IPS DF 19.7 (cell line): Measurements from ENCODE around the gene EXOC3L1.

Experiments
- DNase-seq: peaks from one replicate; pipeline ENCODE4 v3.0.0-alpha.2; 2013; ENCODE audit warnings: low read depth, low spot score

Gene EXOC3L1

DNA sequence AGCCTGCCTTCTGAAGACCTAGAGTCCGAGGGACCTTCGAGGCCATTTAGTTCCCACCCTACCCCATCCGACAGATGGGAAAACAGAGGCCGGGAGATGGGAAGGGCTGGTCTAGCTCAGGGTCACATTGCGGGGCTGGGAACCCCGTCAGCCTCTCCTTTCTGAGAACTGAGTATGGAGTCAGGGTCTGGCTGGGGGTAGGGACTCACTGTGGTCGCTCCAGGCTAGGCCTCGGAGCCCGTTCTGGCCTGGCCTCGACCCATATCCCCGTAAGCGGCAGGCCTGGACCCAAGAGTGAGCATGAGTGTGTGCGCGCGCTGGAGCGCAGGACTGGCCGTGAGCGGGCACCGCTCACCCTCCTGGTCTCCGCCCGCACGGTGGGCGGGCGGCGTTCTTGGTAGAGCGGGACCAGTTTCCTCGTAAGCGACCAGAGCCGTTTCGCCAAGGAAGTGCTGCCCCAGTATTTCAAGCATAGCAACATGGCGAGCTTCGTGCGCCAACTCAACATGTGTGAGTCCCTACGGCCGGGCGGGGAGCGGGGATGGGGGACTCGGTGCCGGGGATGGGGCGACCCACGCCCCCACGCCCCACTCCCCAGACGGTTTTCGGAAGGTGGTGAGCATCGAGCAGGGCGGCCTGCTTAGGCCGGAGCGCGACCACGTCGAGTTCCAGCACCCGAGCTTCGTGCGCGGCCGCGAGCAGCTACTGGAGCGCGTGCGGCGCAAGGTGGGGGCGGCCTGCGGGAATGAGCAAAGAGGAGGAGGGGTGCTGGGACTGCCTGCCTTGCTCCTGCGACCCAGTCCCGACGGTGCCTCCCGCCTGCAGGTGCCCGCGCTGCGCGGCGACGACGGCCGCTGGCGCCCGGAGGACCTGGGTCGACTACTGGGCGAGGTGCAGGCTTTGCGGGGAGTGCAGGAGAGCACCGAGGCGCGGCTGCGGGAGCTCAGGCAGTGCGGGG is 24.5 kb downstream of the EXOC3L1 start:
- no peak for DNase-seq

DNA sequence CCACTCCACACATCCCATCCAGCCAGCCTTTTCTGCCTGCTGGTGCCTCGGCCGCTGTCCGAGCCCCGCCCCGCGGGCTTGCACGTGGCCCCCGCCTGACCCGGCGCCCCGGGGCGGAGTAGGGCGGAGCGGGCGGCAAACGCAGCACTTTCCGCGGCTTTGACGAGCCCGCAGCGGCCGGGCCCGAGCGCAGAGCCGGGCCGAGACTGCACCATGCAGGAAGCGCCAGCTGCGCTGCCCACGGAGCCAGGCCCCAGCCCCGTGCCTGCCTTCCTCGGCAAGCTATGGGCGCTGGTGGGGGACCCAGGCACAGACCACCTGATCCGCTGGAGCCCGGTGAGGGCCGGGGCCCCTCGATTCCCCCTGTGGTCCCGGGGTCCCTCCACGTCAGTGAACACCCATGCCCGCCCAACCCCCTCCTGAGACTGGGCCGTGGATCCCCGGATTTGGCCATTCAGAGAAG is 25.3 kb downstream of the EXOC3L1 start, which contains the start of gene HSF4:
TSS of gene HSF4 (plus strand) at position 147 of the 463 bp plus-strand sequence. CDS start at position 214, 67 bp downstream.
- DNase-seq, result no peak

- no peak for DNase-seq
Measured at GRCh38 chr16:67163999-67164558, 25.9 kb downstream of the EXOC3L1 start.

DNA sequence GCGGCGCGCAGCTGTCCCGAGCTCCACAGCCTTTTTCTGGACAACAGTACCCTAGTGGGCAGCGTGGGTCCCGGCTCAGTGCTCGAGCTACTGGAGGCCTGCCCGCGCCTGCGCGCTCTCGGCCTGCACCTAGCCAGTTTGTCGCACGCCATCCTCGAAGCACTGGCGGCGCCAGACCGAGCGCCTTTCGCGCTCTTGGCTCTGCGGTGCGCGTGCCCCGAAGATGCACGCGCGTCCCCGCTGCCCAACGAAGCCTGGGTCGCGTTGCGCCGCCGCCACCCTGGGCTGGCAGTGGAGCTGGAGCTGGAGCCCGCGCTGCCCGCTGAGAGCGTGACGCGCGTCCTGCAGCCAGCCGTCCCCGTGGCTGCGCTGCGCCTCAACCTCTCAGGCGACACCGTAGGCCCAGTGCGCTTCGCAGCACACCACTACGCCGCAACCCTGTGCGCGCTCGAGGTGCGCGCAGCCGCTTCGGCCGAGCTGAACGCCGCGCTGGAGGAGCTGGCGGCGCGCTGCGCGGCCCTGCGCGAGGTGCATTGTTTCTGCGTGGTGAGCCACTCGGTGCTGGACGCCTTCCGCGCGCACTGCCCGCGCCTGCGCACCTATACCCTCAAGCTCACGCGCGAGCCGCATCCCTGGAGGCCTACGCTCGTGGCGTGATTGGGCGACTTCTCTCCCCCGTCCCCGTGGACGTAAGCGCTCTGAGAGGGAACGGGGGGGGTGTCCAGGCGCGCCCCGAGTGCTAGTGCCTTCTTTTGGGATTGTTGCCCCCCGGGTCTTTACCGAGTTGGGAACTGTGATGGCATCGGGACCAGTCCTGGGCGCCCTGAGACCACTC is 26.6 kb downstream of the EXOC3L1 start:
- DNase-seq, result no peak

DNA sequence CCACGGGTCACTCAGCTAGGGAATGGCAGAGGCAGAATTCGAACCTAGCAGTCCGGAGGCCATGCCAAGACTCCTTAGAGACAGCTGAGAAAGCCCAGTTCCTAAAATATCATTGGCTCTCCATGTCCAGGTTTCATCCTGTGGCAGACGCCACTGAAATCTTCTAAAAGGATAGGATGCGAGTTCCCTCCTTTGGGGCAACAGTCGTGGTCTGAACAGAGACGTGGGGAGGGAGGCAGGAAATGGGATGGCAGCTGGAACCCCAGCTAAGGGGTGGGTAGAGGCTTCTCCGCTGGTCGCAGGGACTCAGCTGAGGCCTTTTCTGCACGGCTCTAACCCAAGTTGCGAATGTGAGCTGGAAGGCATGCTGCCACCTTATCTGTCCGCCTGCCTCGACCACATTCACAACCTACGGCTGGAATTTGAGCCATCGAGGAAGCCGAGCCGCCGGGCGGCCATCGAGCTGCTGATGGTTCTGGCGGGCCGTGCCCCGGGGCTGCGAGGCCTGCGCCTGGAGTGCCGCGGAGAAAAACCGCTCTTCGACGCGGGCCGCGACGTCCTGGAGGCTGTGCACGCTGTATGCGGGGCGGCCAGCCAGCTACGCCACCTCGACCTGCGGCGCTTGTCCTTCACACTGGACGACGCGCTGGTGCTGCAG is 27.3 kb downstream of the EXOC3L1 start:
- DNase-seq, result no peak

DNA sequence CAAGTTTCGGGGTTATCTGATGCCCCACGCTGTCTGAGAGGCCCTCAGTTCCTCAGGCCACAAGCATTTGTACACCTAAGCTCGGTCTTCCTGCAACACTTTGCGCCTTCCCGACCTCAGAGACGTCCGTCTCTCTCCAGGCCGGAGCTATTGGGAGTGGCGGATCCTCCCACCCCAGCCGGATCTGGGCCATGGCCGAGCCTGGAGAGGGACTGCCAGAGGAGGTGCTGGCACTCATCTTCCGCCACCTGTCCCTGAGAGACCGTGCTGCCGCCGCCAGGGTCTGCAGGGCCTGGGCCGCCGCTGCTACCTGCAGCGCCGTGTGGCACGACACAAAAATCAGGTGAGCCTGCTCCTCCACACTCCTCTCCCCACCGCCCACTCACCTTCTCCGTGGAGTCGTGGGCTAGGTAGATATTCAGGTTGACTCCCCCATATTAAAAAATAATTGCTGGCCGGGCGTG is 28.3 kb downstream of the EXOC3L1 start:
- DNase-seq, result no peak

DNA sequence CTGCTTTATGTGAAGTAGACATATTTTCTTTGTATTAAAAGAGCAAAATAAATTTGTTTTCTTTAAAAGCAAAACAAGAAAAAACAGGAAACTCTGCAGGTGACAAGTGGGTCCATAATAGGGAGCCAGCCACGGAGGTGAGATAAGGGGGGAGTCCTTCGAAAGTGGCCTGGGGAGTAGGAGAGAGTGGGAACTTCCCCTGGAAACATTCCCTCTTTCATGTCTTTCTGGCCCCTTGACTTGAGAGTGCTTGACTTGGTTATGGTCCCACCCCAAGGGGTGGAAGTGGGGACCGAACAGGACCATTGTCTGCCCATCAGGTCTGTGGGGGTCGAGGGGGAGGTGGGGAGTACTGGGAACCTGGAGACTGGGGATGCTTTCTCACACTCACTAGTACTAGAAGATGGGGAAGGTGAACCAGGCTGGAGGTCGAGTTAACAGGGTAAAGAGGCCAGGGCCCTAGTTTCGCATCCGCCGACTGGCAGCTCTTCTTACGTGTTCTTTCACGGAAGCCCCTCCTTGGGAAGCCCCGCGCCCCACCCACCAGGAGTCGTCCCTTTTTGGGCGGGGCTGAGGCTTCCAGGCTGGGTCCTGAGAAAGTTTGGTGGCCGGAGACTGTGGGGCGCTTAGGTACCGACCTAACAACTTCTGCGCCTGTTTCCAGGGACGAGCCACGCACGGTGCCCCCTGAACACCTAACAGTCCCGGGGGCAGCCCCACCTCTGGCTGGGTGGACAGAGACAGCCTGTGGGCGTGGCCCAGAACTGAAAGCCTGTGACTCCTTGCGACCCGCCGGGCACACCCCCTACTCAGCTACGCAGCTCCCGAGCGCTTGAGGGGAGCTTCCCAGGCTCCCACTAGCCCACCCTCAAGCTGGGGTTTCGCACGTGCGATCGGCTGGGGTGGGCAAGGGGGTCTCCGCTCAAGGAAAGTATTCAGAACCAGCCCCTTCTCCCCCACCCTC is 31.0 kb downstream of the EXOC3L1 start:
- DNase-seq, result no peak

GRCh38 chr16:67157892-67158635 is 31.9 kb downstream of the EXOC3L1 start:
- DNase-seq, result no peak

DNA sequence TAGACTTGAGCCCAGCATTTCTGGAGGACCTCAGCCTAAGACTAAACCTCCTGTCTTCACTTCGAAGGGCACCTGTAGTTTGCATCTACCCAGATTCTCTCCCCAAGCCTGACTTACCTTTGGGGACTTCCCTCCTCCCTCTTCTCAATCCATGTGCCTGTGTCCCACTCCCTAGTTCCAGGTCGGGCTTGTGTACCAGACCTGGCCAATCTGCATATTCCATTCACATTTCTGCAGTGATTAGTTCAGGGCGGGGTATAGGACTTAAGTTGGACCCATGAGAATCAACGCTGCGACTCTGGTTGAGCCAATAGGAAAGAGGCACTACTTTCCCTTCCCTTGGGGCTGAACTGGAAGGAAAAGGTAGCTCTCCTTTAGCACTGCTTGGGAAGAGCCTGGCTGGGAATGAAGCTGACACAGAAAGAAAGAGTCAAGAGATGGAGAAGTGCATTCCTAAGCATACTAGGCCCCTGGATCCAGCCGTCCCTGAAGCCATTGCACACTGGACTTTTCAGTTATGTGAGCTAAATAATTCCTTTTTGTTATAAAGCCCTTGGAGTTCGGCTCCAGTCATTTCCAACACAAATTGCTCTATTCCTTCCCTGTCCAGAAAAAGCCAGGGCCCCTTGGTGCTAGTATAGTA is 32.7 kb downstream of the EXOC3L1 start:
- no peak for DNase-seq

DNA sequence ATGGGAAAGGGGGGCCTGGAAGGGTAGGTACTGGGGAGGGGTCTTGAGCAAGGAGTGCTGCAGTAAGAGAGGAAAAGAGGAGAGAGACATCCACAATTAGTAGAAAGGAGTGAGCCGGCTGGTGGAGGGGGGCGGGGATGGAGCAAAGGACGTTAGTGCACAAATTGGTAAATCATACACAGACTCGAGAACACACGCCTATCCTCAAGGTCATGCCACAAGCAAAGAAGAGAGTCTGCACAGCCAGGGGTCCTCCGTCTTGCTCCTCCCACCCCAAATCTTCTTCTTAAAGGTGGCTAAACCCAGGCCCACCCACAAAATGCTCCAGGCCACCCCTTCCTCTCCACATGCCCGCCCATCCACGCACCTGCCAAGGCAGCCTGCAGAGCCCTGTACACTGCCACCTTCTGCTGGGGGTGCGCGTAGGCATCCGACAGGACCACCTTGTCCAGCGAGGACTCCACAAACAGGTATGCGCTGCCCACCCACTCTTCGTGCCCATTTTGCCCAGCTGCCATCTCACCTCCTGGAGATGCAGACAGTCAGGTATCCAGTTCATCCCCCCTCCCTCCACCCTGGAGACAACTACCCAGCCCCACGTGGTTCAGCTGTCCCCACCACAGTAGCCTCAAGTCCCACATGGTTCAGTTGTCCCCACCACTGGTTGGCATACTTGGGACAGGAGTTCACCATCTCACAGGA is 33.6 kb downstream of the EXOC3L1 start:
- DNase-seq, result no peak

- no peak for DNase-seq
Measured at GRCh38 chr16:67155295-67156142, 34.4 kb downstream of the EXOC3L1 start.

DNA sequence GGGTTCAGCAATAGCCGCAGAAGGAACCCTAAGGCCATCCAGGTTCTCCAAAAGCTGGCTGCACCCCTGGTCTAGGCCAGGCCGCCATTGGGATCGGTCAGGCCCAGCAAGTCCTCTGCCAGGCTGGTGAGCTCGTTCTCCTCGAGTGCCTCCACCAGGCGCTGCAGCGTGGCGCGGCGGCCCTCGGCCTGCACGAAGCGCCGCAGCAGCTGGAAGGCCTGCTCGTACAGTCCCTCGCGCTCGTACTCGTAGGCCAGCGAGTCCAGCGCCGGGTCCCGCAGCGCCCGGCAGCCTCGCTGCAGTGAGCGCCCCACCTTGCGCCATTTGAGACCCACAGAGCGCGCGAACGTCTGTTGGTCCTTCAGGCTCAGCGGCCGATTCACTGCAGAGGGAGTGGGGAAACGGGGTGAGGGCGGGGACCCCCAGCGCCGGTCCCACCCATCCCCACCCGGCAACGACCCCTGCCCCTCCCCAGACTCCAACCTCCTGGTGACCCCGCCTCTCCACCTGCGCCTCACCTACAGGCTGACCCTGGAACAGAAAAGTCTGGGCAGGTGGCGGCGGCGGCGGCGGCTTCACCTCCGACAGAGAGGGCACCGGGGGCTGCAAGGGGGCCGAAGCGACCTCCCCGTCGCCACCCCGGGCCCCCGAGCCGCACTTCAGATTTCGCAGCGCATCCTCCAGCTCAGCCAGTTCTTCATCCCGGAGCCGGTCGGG is 35.2 kb downstream of the EXOC3L1 start:
- DNase-seq, result no peak

- DNase-seq, result no peak
Measured at GRCh38 chr16:67151431-67152097, 38.4 kb downstream of the EXOC3L1 start.

- no peak for DNase-seq
Measured at GRCh38 chr16:67150833-67151396, 39.0 kb downstream of the EXOC3L1 start, which contains the start of gene B3GNT9. Gene B3GNT9, minus strand, starts transcription at chr16:67150998. Its CDS starts 513 bp downstream, at chr16:67150485.

DNA sequence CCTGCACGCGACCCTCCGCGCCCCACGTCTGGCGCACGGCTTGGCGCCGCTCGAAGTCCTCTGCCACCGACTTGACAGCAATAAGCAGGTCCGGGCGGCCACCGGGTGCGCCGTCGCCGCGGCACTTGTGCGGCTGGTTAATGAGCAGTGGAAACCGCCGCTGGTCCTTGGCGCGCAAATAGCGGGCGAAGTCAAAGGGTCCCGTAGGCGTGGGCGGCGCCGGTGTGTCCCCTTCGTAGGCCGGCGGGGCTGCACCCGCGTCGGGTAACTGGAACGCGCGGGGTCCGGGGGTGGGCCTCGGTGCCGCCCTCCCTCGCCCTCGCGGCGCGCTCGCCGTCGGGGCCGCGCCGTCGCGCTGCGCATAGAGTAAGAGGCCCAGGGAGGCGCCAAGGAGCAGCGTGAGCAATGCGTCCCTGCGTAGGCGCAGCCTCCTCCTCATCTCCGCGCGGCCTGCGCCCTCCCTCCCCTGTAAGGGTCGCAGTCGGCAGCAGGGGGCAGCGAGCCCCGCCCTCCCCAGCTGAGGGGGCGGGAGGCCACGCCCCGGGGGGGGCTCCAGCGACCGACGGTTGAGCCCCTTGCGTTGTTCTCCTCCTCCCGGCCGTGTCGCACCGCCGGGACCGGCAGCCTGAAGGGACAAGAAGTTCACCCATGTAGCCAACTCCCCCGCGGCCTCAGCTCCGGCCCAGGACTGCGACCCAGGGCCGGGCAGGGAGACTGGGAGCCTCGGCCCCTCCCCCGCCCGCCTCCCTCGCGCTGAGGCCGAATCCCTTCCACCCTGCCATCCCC is 39.7 kb downstream of the EXOC3L1 start:
- no peak for DNase-seq
